BLaER1 (cell line): ENCODE measurements around the gene FMNL2.

Source experiments
- H3K27ac ChIP-seq: shearing (Covaris generic); formaldehyde crosslinking; 2 replicates; pipeline ENCODE4 v1.8.1; 2022
- H3K27me3 ChIP-seq: shearing (Covaris generic); formaldehyde crosslinking; 2 replicates; pipeline ENCODE4 v1.8.1; 2022
- H3K36me3 ChIP-seq: shearing (Covaris generic); formaldehyde crosslinking; 2 replicates; pipeline ENCODE4 v1.8.1; 2022
- H3K4me1 ChIP-seq: shearing (Covaris generic); formaldehyde crosslinking; 2 replicates; pipeline ENCODE4 v1.8.1; 2022
- H3K4me2 ChIP-seq: shearing (Covaris generic); formaldehyde crosslinking; 2 replicates; pipeline ENCODE4 v1.8.1; 2022
- H3K4me3 ChIP-seq: shearing (Covaris generic); formaldehyde crosslinking; 2 replicates; pipeline ENCODE4 v1.8.1; 2022
- H3K9ac ChIP-seq: shearing (Covaris generic); formaldehyde crosslinking; 2 replicates; pipeline ENCODE4 v1.8.1; 2022
- H3K9me3 ChIP-seq: shearing (Covaris generic); formaldehyde crosslinking; 2 replicates; pipeline ENCODE4 v1.8.1; 2022
- H4K20me1 ChIP-seq: shearing (Covaris generic); formaldehyde crosslinking; 2 replicates; pipeline ENCODE4 v1.8.1; 2022
- Cebpa-rat ChIP-seq: shearing (Covaris generic); IDR thresholded peaks from 2 replicates; pipeline ENCODE4 v1.8.1; 2022

FMNL2 gene

DNA sequence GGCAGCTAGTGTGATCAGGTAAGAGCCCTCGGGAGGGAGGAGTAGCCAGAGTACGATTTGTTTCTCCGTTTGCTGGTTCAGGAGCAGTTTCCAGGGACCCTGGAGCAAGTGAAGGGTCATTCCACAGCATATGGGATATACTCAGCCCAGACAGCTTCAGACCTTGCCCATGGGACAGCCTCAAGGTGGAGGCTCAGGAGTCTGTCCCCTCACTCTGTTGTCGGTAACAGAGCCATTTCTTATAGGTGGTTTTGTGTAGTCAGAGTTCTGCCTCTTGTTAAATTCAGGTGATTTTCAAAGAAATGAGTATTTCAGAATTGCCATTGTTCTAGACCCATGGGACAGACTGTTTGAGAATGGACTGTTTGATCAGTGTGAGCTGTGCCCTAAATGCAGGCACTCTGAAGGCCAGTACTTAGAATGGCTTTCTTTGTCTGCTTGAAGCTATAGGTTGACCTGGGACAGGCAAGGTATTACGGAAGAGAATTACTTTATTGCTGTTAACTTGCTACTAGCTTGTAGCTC, 15.2 kb downstream of the FMNL2 start:
- Histone ChIP-seq H4K20me1 (peaks cover 100% of the 10 kb centered on the region), H3K9ac (no peak overlapping the region), H3K27me3 (no peaks in the 10 kb centered on the region), H3K4me3 (no peak overlapping the region), H3K4me2 (no peak overlapping the region), H3K4me1 (peaks cover 39% of the 10 kb centered on the region), H3K27ac (no peak overlapping the region), H3K36me3 (peaks cover 89% of the 10 kb centered on the region), H3K9me3 (0 out of 2 replicates have a peak, but pooled peaks cover 15% of the 10 kb centered on the region)
- TF ChIP-seq Cebpa-rat = no peak

- H3K4me1 ChIP-seq = peaks cover 18% of the 10 kb centered on the region
Observed at GRCh38 chr2:152352616-152353015, 17.6 kb downstream of the FMNL2 start.

GRCh38 chr2:152353364-152353763, 18.4 kb downstream of the FMNL2 start:
- no peaks in the 10 kb centered on the region for H3K27me3 ChIP-seq
- TF ChIP-seq Cebpa-rat = no peak
- H3K4me1 ChIP-seq = peaks cover 18% of the 10 kb centered on the region
- H3K27ac ChIP-seq = no peak overlapping the region
- no peak overlapping the region for H3K4me3 ChIP-seq
- H4K20me1 ChIP-seq = peaks cover 92% of the 10 kb centered on the region
- no peak overlapping the region for H3K4me2 ChIP-seq
- H3K36me3 ChIP-seq = peaks cover 68% of the 10 kb centered on the region
- H3K9ac ChIP-seq = no peak overlapping the region
- H3K9me3 ChIP-seq = 0 out of 2 replicates have a peak, but pooled peaks cover 15% of the 10 kb centered on the region

More at GRCh38 chr2:152352616-152353015, 17.6 kb downstream of the FMNL2 start:
- Histone ChIP-seq H3K36me3 (peaks cover 68% of the 10 kb centered on the region), H3K4me3 (no peak overlapping the region), H3K27ac (no peak overlapping the region), H3K9me3 (0 out of 2 replicates have a peak, but pooled peaks cover 15% of the 10 kb centered on the region), H3K27me3 (no peaks in the 10 kb centered on the region), H4K20me1 (peaks cover 92% of the 10 kb centered on the region), H3K9ac (no peak overlapping the region), H3K4me2 (no peak overlapping the region)
- TF ChIP-seq Cebpa-rat = no peak

DNA sequence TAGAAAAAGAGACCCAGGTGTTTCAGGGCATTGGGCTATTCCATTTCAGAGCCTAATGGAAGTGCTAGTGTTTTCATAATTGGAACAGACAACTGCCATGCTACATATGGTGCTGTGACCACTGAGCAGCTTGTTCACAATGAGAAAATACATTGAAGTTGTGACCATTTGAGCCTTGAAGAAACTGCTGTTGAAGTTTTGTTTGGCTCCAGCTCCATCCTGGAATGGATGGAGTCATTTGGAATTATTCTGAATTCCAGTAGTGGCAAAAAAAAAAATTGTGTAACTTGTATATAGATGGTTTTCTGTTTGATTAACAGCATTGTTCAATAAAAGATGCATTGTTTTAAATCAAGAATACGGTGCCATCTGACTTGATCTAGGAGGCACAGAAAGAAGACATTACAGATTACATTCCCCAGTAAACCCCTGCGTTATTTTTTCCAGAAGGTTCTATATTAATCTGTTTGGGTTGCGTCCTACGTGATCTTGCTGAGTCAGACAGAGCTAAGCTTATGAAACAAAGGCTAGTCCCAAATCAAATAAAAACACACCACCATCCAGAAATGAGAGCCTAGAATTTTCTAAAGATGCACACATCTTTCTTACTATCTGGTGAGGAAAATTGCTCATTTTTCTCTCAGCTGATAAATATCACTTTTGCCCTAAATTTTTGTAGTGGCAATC, 19.2 kb downstream of the FMNL2 start:
- Histone ChIP-seq H3K4me2 (no peak overlapping the region), H3K27ac (no peak overlapping the region), H3K4me1 (peaks cover 18% of the 10 kb centered on the region), H3K9me3 (0 out of 2 replicates have a peak, but pooled peaks cover 15% of the 10 kb centered on the region), H3K9ac (no peak overlapping the region), H3K36me3 (peaks cover 65% of the 10 kb centered on the region), H3K4me3 (no peak overlapping the region), H4K20me1 (peaks cover 92% of the 10 kb centered on the region), H3K27me3 (no peaks in the 10 kb centered on the region)
- no peak for TF ChIP-seq Cebpa-rat

DNA sequence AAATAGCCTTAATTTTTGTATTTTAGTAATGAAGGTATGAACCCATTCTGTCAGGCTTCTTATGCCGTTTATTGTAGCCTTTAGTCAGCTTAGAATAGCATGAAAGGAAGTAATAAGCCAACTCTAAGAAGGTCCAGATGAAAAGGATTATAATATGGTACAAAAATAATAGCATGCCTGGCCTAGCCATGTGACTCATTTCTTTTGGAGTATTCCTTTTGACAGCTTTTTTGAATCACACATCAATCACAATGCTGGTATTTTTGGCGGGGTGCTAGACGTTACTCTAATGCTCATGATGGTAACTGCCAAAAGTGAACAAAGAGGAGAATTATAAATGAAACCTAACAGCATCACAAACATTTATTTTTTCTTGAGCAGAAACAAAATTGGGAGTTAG, 19.9 kb downstream of the FMNL2 start:
- TF ChIP-seq Cebpa-rat = no peak
- Histone ChIP-seq H3K36me3 (peaks cover 64% of the 10 kb centered on the region), H3K4me1 (peaks cover 18% of the 10 kb centered on the region), H3K4me3 (no peak overlapping the region), H3K9me3 (0 out of 2 replicates have a peak, but pooled peaks cover 12% of the 10 kb centered on the region), H3K9ac (no peak overlapping the region), H3K27ac (no peak overlapping the region), H3K27me3 (no peaks in the 10 kb centered on the region), H4K20me1 (peaks cover 92% of the 10 kb centered on the region), H3K4me2 (no peak overlapping the region)

DNA sequence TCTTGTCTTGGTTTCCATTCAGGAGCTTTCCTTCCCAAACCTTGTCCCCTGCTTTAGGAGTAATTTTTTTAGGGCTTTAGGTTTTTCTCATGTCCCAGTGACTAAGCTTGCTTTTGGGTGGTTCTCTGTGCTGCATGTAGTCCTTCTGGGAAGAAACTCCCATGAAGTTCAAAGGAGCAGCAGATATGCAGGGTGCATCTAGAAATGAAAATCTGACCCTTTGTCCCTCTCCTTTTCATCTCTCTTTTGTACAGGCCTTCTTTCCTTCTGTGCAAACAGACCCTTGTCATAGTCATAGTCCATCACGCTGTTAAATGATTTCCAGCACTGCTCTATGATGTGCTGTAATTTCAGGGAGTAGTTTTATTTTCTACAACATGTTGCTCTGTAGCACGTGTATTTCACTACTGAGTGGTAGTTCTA, 20.4 kb downstream of the FMNL2 start:
- Histone ChIP-seq H3K4me2 (no peak overlapping the region), H3K27me3 (no peaks in the 10 kb centered on the region), H3K4me3 (no peak overlapping the region), H3K9me3 (0 out of 2 replicates have a peak, but pooled peaks cover 7% of the 10 kb centered on the region), H3K9ac (no peak overlapping the region), H3K36me3 (peaks cover 61% of the 10 kb centered on the region), H3K27ac (no peak overlapping the region), H3K4me1 (peaks cover 18% of the 10 kb centered on the region), H4K20me1 (peaks cover 92% of the 10 kb centered on the region)
- no peak for TF ChIP-seq Cebpa-rat

DNA sequence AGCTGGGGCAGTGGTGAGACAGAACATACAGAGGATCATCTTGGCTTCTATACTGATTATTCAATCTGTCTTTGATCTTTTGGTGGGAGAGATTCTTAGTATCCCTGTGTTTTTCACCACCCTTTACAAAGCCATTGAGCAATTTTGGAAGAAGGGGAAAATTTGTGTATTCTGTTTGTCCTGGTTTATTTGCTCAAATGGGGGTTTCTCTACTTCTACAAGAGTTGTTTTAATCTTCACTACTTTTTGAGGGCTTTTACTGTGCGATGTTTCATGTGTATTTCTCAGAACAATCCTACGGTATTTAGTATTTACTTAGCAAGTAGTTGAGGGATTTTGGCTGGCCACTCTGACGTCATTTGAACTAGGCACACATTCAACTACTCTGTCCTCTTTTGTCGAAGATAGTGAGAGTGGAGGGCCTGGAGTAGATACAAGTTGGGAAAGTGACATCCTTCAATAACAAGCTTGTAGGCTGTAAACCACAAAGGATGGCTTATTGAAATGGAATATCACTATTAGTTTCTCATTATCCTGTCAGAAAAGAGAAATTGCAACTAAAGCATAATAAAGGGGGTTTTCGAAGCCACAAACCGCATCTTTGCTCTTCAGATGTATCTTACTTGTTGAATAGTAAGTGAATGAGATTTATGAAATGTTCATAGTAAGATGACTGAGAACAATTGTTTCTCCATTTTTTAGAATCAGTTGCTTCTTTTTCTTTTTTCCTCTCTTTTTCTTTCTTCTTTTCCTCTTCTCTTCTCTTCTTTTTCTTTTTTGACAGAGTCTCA, 24.8 kb downstream of the FMNL2 start:
- no peak overlapping the region for H3K9ac ChIP-seq
- peaks cover 92% of the 10 kb centered on the region for H4K20me1 ChIP-seq
- peaks cover 5% of the 10 kb centered on the region for H3K4me1 ChIP-seq
- no peaks in the 10 kb centered on the region for H3K9me3 ChIP-seq
- no peak for TF ChIP-seq Cebpa-rat
- no peak overlapping the region for H3K4me3 ChIP-seq
- no peak overlapping the region for H3K27ac ChIP-seq
- no peak overlapping the region for H3K4me2 ChIP-seq
- no peaks in the 10 kb centered on the region for H3K27me3 ChIP-seq
- peaks cover 34% of the 10 kb centered on the region for H3K36me3 ChIP-seq

- Histone ChIP-seq H4K20me1 (peaks cover 97% of the 10 kb centered on the region), H3K27me3 (no peaks in the 10 kb centered on the region), H3K9ac (no peak overlapping the region), H3K4me3 (no peak overlapping the region), H3K36me3 (peaks cover 28% of the 10 kb centered on the region), H3K4me1 (no peaks in the 10 kb centered on the region), H3K4me2 (no peak overlapping the region), H3K9me3 (no peaks in the 10 kb centered on the region), H3K27ac (no peak overlapping the region)
- no peak for TF ChIP-seq Cebpa-rat
Observed at GRCh38 chr2:152363936-152364335, 29.0 kb downstream of the FMNL2 start.

DNA sequence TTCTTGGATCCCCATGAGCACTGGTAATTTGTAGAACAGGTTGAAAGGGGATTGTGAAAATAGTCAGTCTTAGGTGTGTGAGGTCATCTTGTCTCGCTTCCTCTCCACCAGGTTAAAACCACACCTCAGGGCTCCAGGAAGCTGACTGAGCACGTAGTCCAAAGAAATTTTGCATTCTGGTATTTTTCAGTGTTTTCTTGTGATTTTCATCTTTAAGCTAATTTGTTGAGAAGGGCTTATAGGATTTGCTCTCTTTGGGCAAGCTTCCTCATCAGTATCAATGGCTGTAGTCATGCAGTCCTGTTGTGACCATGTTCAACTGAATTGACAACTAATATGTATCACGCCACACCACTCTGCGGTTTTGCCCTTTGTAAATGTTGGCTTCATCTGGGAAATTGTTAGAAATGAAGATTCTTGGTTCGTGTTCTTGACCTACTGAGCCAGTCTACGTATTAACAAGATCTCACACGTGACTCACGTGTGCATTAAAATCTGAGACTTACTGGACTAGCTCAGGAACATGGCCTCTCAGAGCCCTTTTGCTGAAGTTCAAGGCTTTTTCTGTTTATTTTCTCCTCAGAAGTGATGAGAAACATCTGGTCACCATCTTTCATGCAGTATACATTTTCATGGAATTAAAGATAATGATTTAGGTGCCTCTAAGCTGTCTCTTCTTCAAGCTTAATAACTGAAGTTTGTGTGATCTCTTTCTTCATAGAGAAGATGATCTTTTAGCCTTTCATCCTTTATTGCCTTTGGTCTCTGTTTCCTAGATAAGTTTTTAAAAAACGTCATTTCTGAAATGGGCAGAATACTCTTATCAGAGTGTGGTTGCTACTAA, 32.8 kb downstream of the FMNL2 start:
- Histone ChIP-seq H3K9ac (no peak overlapping the region), H3K9me3 (peaks cover 4% of the 10 kb centered on the region; the same call in 1 of the 2 replicates), H3K36me3 (peaks cover 31% of the 10 kb centered on the region), H4K20me1 (peaks cover 97% of the 10 kb centered on the region), H3K4me3 (no peak overlapping the region), H3K4me1 (no peaks in the 10 kb centered on the region), H3K4me2 (no peak overlapping the region), H3K27me3 (no peaks in the 10 kb centered on the region), H3K27ac (no peak overlapping the region)
- no peak for TF ChIP-seq Cebpa-rat
